Measurements from ENCODE around the gene NLRC3. TPM values are rescaled to one million over a fixed set of nuclear protein-coding genes. Genes with fewer than 3 reads are reported as not detected.
A peak's percentile ranks its signal among the peaks of the same experiment; 100 is the strongest.
"Not testable (repeated sequence)": the region's sequence is repeated elsewhere in the genome, so short reads cannot be mapped to it uniquely, and the experiment has no call there.

The NLRC3 gene
- total RNA-seq, 1 donor from 2014 or later: 3.2 TPM

GRCh38 chr16:3529175-3529574, 48.0 kb downstream of the NLRC3 start:
- peaks cover 8% of the 10 kb centered on the region for H3K4me1 Mint-ChIP-seq (ENCODE audit: unreplicated experiment)
- H3K4me3 Mint-ChIP-seq (ENCODE audit: unreplicated experiment): no peak overlapping the region
- H3K27me3 Mint-ChIP-seq (ENCODE audit: unreplicated experiment): no peaks in the 10 kb centered on the region
- TF ChIP-seq, protein P1, sequence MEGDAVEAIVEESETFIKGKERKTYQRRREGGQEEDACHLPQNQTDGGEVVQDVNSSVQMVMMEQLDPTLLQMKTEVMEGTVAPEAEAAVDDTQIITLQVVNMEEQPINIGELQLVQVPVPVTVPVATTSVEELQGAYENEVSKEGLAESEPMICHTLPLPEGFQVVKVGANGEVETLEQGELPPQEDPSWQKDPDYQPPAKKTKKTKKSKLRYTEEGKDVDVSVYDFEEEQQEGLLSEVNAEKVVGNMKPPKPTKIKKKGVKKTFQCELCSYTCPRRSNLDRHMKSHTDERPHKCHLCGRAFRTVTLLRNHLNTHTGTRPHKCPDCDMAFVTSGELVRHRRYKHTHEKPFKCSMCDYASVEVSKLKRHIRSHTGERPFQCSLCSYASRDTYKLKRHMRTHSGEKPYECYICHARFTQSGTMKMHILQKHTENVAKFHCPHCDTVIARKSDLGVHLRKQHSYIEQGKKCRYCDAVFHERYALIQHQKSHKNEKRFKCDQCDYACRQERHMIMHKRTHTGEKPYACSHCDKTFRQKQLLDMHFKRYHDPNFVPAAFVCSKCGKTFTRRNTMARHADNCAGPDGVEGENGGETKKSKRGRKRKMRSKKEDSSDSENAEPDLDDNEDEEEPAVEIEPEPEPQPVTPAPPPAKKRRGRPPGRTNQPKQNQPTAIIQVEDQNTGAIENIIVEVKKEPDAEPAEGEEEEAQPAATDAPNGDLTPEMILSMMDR (IDR thresholded peaks at IDR 0.05; ENCODE audit: unreplicated experiment): no peak
- H3K36me3 Mint-ChIP-seq (ENCODE audit: low read depth, unreplicated experiment): peaks cover 30% of the 10 kb centered on the region
- DNase-seq (ENCODE audit: low spot score): no peak
- peaks cover 5% of the 10 kb centered on the region for H3K9me3 Mint-ChIP-seq (ENCODE audit: unreplicated experiment)
- no peak overlapping the region for H3K27ac Mint-ChIP-seq (ENCODE audit: unreplicated experiment)

DNA sequence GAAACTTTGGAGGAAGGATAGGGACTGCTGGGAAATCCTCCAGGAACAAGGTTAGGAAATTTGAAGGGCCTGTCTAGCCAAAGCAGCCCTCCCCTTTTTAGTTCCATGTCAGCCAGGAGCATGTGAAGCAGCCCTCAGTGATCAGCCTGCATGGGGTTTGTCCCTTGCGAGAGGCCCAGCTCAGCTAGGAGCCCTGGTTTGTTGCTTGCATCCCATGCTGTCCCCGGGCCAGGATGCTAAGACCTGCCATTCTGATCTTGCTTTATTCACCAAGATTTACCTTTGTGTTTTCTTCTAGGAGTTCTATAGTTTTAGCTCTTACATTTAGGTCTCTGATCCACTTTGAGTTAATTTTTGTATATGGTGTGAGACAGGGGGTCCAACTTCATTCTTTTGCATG, 48.8 kb downstream of the NLRC3 start:
- Mint-ChIP-seq H3K4me1 (ENCODE audit: unreplicated experiment) (peaks cover 8% of the 10 kb centered on the region), H3K27ac (ENCODE audit: unreplicated experiment) (peak overlapping the region; percentile 48), H3K36me3 (ENCODE audit: low read depth, unreplicated experiment) (peaks cover 24% of the 10 kb centered on the region), H3K27me3 (ENCODE audit: unreplicated experiment) (no peaks in the 10 kb centered on the region), H3K9me3 (ENCODE audit: unreplicated experiment) (peaks cover 5% of the 10 kb centered on the region), H3K4me3 (ENCODE audit: unreplicated experiment) (peak overlapping the region; percentile 66)
- no peak for DNase-seq (ENCODE audit: low spot score)
- TF ChIP-seq, protein P1 (IDR thresholded peaks at IDR 0.05; ENCODE audit: unreplicated experiment): no peak

GRCh38 chr16:3527216-3527829, 49.9 kb downstream of the NLRC3 start:
- H3K27me3 Mint-ChIP-seq (ENCODE audit: unreplicated experiment); H3K27ac Mint-ChIP-seq (ENCODE audit: unreplicated experiment); H3K9me3 Mint-ChIP-seq (ENCODE audit: unreplicated experiment); H3K4me1 Mint-ChIP-seq (ENCODE audit: unreplicated experiment): not testable (repeated sequence)
- peaks cover 33% of the 10 kb centered on the region for H3K36me3 Mint-ChIP-seq (ENCODE audit: low read depth, unreplicated experiment)
- peak; percentile 56 for DNase-seq (ENCODE audit: low spot score)
- TF ChIP-seq, protein P1 (IDR thresholded peaks at IDR 0.05; ENCODE audit: unreplicated experiment): peak; percentile 58
- peak overlapping the region; percentile 37 for H3K4me3 Mint-ChIP-seq (ENCODE audit: unreplicated experiment)

- DNase-seq (ENCODE audit: low spot score): no peak
- TF ChIP-seq, protein P1 (IDR thresholded peaks at IDR 0.05; ENCODE audit: unreplicated experiment): no peak
- Mint-ChIP-seq H3K9me3 (ENCODE audit: unreplicated experiment) (peaks cover 5% of the 10 kb centered on the region), H3K4me1 (ENCODE audit: unreplicated experiment) (peaks cover 8% of the 10 kb centered on the region), H3K4me3 (ENCODE audit: unreplicated experiment) (no peak overlapping the region), H3K27ac (ENCODE audit: unreplicated experiment) (peak overlapping the region; percentile 42), H3K36me3 (ENCODE audit: low read depth, unreplicated experiment) (peaks cover 33% of the 10 kb centered on the region), H3K27me3 (ENCODE audit: unreplicated experiment) (no peaks in the 10 kb centered on the region)
Observed at GRCh38 chr16:3525951-3526350, 51.3 kb downstream of the NLRC3 start.

DNA sequence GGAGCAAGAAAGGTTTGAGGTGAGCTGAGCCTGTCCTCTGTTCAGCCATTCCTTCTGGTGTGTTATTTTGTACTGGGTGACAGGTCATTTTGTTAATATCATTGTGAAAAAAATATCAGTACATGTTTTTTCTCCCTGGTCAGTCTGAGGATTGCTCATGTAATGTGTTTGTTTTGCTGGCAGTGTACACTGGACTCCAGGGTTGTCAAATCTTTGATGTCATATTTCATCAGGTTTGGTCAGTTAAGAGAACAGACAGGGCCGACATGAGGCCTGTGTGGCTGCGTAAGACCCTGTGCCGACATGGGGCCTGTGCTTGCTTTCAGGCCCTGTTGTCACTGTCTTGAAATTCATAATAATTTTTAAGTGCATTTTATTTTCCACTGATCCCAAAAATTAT, 53.9 kb downstream of the NLRC3 start:
- TF ChIP-seq, protein P1 (IDR thresholded peaks at IDR 0.05; ENCODE audit: unreplicated experiment): no peak
- no peak overlapping the region for H3K4me3 Mint-ChIP-seq (ENCODE audit: unreplicated experiment)
- H3K27ac Mint-ChIP-seq (ENCODE audit: unreplicated experiment): no peak overlapping the region
- no peaks in the 10 kb centered on the region for H3K9me3 Mint-ChIP-seq (ENCODE audit: unreplicated experiment)
- no peaks in the 10 kb centered on the region for H3K27me3 Mint-ChIP-seq (ENCODE audit: unreplicated experiment)
- H3K4me1 Mint-ChIP-seq (ENCODE audit: unreplicated experiment): peaks cover 8% of the 10 kb centered on the region
- peaks cover 33% of the 10 kb centered on the region for H3K36me3 Mint-ChIP-seq (ENCODE audit: low read depth, unreplicated experiment)
- DNase-seq (ENCODE audit: low spot score): no peak

Data from endothelial cell (in vitro differentiated cells).